HepG2 (cell line): ENCODE measurements around the gene NSMF. TPM values are rescaled to one million over a fixed set of nuclear protein-coding genes. Genes with fewer than 3 reads are reported as not detected.

Experiments
- ATAC-seq: fragments of 200-7000 bp; cut with Tn5 transposase; 3 replicates; pipeline ENCODE4 v1.9.1; 2020; ENCODE audit warnings: mild to moderate bottlenecking, moderate library complexity
- BruUV-seq: library from RNA; stranded (reverse); fragments of 400-500 nt; replicated peaks from 2 replicates; lab custom pipeline; 2021; lab: Mats Ljungman, UMichigan
- CTCF ChIA-PET: fragments of 300-600 bp; formaldehyde crosslinking; extraction: SDS; loops from one replicate; lab custom pipeline; 2021; ENCODE audit warnings: low total read pairs, inconsistent platforms, low intra/inter-chr PET ratio; lab: Yijun Ruan, JAX
- POLR2A ChIA-PET: fragments of 350-600 bp; sonication (Branson Sonifier 250); formaldehyde crosslinking; loops from one replicate; lab custom pipeline; 2020; ENCODE audit warnings: antibody characterized with exemption, inconsistent platforms; lab: Yijun Ruan, JAX
- DNase-seq: peaks from one replicate; pipeline ENCODE4 v3.0.0-alpha.2; 2015; ENCODE audit warnings: low spot score
- FAIRE-seq: peaks from 3 replicates; lab custom pipeline; 2011; peaks lifted over from hg19 to GRCh38; lab: Jason Lieb, UNC
- H2AFZ ChIP-seq: one replicate; pipeline ENCODE4 v1.6.1; 2011; ENCODE audit warnings: low read length, inconsistent platforms
- H3K27ac ChIP-seq: fragments of 300-600 bp; 3 replicates; pipeline ENCODE4 v1.8.0; 2011; ENCODE audit warnings: mixed run types, mild to moderate bottlenecking, mixed read lengths, low read length, inconsistent platforms; ENCODE audit not compliant: insufficient read depth; ENCODE audit errors: extremely low read length
- H3K27me3 ChIP-seq, 2 experiments: fragments of 200-600 bp in 1 of 2; 2 replicates in 1 of 2; 3 replicates in 1 of 2; pipeline versions ENCODE4 v1.6.0 to v1.8.0; 2011; ENCODE audit warnings: low read length in 2 of 2, mild to moderate bottlenecking in 2 of 2, moderate library complexity in 2 of 2, inconsistent platforms in 1 of 2; ENCODE audit not compliant: insufficient read depth in 2 of 2, control insufficient read depth in 1 of 2
- H3K36me3 ChIP-seq, 2 experiments: fragments of 200-600 bp in 1 of 2; replicated peaks in 1 of 2; 2 replicates in 1 of 2; 3 replicates in 1 of 2; pipeline versions ENCODE4 v1.5.1 to v1.8.0; 2011; ENCODE audit warnings: low read length in 2 of 2, inconsistent platforms in 1 of 2; ENCODE audit not compliant: insufficient read depth in 2 of 2, control insufficient read depth in 1 of 2
- H3K4me1 ChIP-seq: 2 replicates; pipeline ENCODE4 v1.5.1; 2012; ENCODE audit warnings: low read length, inconsistent platforms; ENCODE audit not compliant: insufficient read depth
- H3K4me2 ChIP-seq: 2 replicates; pipeline ENCODE4 v1.6.0; 2011; ENCODE audit warnings: low read depth, low read length, inconsistent platforms
- H3K4me3 ChIP-seq, 3 experiments: fragments of 200-600 bp in 1 of 3; sonication (generic), shearing (Covaris generic) in 1 of 3; replicated peaks in 1 of 3; 2 replicates each; pipeline ENCODE4 v1.5.1; 2011 to 2016; ENCODE audit warnings: low read length in 3 of 3, inconsistent platforms in 2 of 3, low read depth in 2 of 3, mild to moderate bottlenecking in 2 of 3, control low read depth in 1 of 3, mixed read lengths in 1 of 3; ENCODE audit not compliant: insufficient read depth in 1 of 3
- H3K79me2 ChIP-seq: one replicate; pipeline ENCODE4 v1.6.1; 2011; ENCODE audit warnings: low read length, inconsistent platforms; ENCODE audit not compliant: insufficient read depth
- H3K9ac ChIP-seq: 2 replicates; pipeline ENCODE4 v1.6.0; 2011; ENCODE audit warnings: mild to moderate bottlenecking, low read depth, low read length, inconsistent platforms; ENCODE audit not compliant: insufficient read depth
- H3K9me3 ChIP-seq: 2 replicates; pipeline ENCODE4 v1.5.1; 2012; ENCODE audit warnings: mild to moderate bottlenecking, low read length
- H4K20me1 ChIP-seq: 2 replicates; pipeline ENCODE4 v1.6.0; 2011; ENCODE audit warnings: inconsistent platforms, mild to moderate bottlenecking, low read length, moderate library complexity; ENCODE audit not compliant: insufficient read depth
- AGO2 ChIP-seq: fragments of 200-400 bp; formaldehyde crosslinking; optimal IDR thresholded peaks from 2 replicates; pipeline ENCODE3; 2017; ENCODE audit warnings: mild to moderate bottlenecking, low read depth, low read length, moderate library complexity
- DMAP1 ChIP-seq: IDR thresholded peaks from 2 replicates; pipeline ENCODE4 v1.6.1; 2016
- GATA4 ChIP-seq: sonication (generic); IDR thresholded peaks from 2 replicates; pipeline ENCODE4 v1.6.1; 2016; ENCODE audit warnings: antibody characterized with exemption, low read depth, borderline replicate concordance
- GZF1 ChIP-seq: sonication (generic); formaldehyde crosslinking; IDR thresholded peaks from 2 replicates; pipeline ENCODE4 v1.5.1; 2020; ENCODE audit warnings: mild to moderate bottlenecking, missing genetic modification reagents
- HNRNPUL1 ChIP-seq: fragments of 200-400 bp; formaldehyde crosslinking; IDR thresholded peaks from 2 replicates; pipeline ENCODE4 v1.6.1; 2017; ENCODE audit warnings: low read depth, mild to moderate bottlenecking, low read length, moderate library complexity
- MTA1 ChIP-seq: sonication (generic); formaldehyde crosslinking; IDR thresholded peaks from 2 replicates; pipeline ENCODE4 v1.4.0; 2020; ENCODE audit warnings: missing genetic modification reagents, mild to moderate bottlenecking, borderline replicate concordance
- MTF2 ChIP-seq: sonication (generic); formaldehyde crosslinking; IDR thresholded peaks from 2 replicates; pipeline ENCODE4 v1.5.0; 2020; ENCODE audit warnings: missing genetic modification reagents, borderline replicate concordance
- POLR2AphosphoS5 ChIP-seq: IDR thresholded peaks from 2 replicates; pipeline ENCODE4 v1.6.1; 2012; ENCODE audit warnings: low read depth, low read length
- RBFOX2 ChIP-seq: fragments of 200-400 bp; formaldehyde crosslinking; IDR thresholded peaks from 2 replicates; pipeline ENCODE4 v1.6.1; 2017; ENCODE audit warnings: low read depth, mild to moderate bottlenecking, low read length
- SRF ChIP-seq: IDR thresholded peaks from 2 replicates; pipeline ENCODE4 v1.6.1; 2011; ENCODE audit warnings: mild to moderate bottlenecking, low read depth, low read length, moderate library complexity
- TBX2 ChIP-seq: sonication (generic); formaldehyde crosslinking; IDR thresholded peaks from 2 replicates; pipeline ENCODE4 v1.5.0; 2020; ENCODE audit warnings: missing genetic modification reagents, mild to moderate bottlenecking, borderline replicate concordance
- ZNF468 ChIP-seq: sonication (generic); formaldehyde crosslinking; IDR thresholded peaks from 2 replicates; pipeline ENCODE4 v1.8.0; 2022; ENCODE audit warnings: mild to moderate bottlenecking, moderate library complexity, missing genetic modification reagents
- ZNF772 ChIP-seq: sonication (generic); formaldehyde crosslinking; IDR thresholded peaks from 2 replicates; pipeline ENCODE4 v1.5.0; 2020; ENCODE audit warnings: mild to moderate bottlenecking, missing genetic modification reagents
- WGBS: methylation state at CpG from one replicate; pipeline ENCODE4 v1.1.6; 2017; ENCODE audit warnings: low lambda C conversion rate; 5-methylcytosine and 5-hydroxymethylcytosine counted together
- in situ Hi-C: cut with HindIII; loops from 2 replicates; pipeline ENCODE4 v1.10.0; 2017; ENCODE audit warnings: low pct_unique_long_range_greater_than_20kb; ENCODE audit not compliant: extremely low pct_ligation_motif_present
- intact Hi-C: fragments of 100-400 bp; cut with micrococcal nuclease; formaldehyde crosslinking; loops from one replicate; pipeline ENCODE4 v1.10.0; 2022; ENCODE audit not compliant: unreplicated experiment
- polyA plus RNA-seq, 8 experiments: library from polyadenylated mRNA; depleted of rRNA in 3 of 8; stranded (reverse) in 7 of 8; unstranded in 1 of 8; fragments of >200 nt; fragmentation: Illumina TruSeq in 4 of 8; extraction: Trizol in 4 of 8; gene quantifications; 2 replicates each; pipeline versions ENCODE4 v1.2.1 to v1.2.3, GENCODE V29; 2011 to 2016; ENCODE audit warnings: low read depth in 4 of 8, missing spikeins in 1 of 8, mixed read lengths in 1 of 8; ENCODE audit not compliant: insufficient read depth in 1 of 8
- total RNA-seq, 5 experiments: library from RNA; depleted of rRNA; stranded (reverse); fragments of >200 nt; fragmentation: Illumina TruSeq; extraction: Trizol; gene quantifications; 2 replicates each; pipeline ENCODE4 v1.2.3, GENCODE V29; 2016; ENCODE audit warnings: low read depth in 1 of 5
- TF ChIP-seq, protein P1 (sequence below): sonication (generic); formaldehyde crosslinking; IDR thresholded peaks from 2 replicates; pipeline ENCODE4 v1.5.0; 2020; ENCODE audit warnings: mild to moderate bottlenecking, missing genetic modification reagents
- TF ChIP-seq, protein P2 (sequence below): sonication (generic); formaldehyde crosslinking; IDR thresholded peaks from 2 replicates; pipeline ENCODE4 v1.8.1; 2023; ENCODE audit warnings: mild to moderate bottlenecking, missing genetic modification reagents
- TF ChIP-seq, protein P3 (sequence below): fragments of 450-650 bp; IDR thresholded peaks from 2 replicates; pipeline ENCODE4 v1.6.1; 2016

The NSMF gene
- total and polyA plus RNA-seq, 2 of the 13 experiments (the other 11 are each of a cell fraction or from before 2014, with no cell fraction given), result 44.3 to 183 TPM

DNA sequence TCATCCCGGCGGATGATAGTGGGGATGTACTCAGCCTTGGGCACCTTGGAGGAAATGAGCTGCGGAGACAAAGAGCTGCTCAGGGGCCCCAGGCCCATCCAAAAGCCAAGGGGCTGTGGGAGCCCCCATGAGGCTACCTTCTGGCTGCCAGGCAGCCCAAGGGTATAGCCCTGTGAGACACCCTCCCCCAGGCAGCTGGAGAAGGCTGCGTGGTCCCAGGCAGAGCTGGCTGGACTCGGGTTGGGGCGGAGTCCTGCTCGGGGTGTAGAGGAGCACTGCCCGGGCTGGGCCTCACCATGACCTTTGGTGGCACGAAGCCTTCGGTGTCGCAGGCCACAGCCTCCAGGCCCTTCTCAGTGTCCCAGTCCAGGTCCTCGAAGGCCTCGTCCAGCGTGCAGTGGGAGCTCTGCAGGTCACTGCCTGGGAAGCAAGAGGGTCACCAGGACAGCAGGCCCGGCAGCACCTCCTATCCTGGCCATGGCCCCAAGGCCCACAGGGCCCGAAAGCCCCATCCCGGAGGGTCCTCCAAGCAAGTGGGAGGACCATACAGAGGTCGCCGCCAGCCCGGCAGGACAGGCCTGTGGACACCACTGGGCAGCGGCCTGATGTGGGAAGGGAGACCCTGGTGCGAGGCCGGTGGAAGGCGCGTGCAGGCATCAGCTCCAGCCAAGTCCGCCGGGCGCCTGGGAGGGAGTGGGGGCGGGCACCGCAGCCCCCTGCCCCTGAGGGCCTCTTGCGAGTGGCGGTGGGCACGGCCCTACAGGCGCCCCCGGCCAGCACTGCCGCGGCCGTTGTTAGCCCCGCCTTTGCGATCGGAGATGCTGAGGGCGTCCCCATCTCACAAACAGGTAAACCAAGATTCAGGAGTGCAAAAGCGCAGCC lies 6.1 kb downstream of the NSMF start:
- H3K36me3 ChIP-seq, result peaks cover 12 to 49% of the 10 kb centered on the region in 2 experiments
- H3K9me3 ChIP-seq, result no peaks in the 10 kb centered on the region
- no peak overlapping the region; a peak in 1 of 6 replicates for H3K4me3 ChIP-seq
- H2AFZ ChIP-seq, result no peak overlapping the region
- ATAC-seq, result no peak
- H3K27me3 ChIP-seq, result no peaks in the 10 kb centered on the region
- in situ Hi-C loops, result no loop called here
- no peak for FAIRE-seq
- H3K4me2 ChIP-seq, result no peak overlapping the region
- 95% methylated on average over 25 of the region's 43 CpGs for WGBS
- ChIA-PET POLR2A (interaction anchor here (0.6 kb wide), 1 partner anchor 82 kb away, joined by 3 read pairs; no protein-coding TSS in a partner anchor), CTCF (no interaction called here)
- H3K79me2 ChIP-seq, result peaks cover 22% of the 10 kb centered on the region
- H3K4me1 ChIP-seq, result peaks cover 63% of the 10 kb centered on the region
- no peak overlapping the region for H3K9ac ChIP-seq
- peaks cover 15% of the 10 kb centered on the region; the same call in 1 of the 2 replicates for H4K20me1 ChIP-seq
- DNase-seq, result no peak
- peak overlapping the region; percentile 34 for H3K27ac ChIP-seq
- intact Hi-C loops, result no loop called here
- BruUV-seq, result no TSS peak
- TF ChIP-seq MTF2 (CRISPR knock-in tag) (no peak), AGO2 (peak; percentile 61), SRF (no peak), HNRNPUL1 (no peak), TBX2 (CRISPR knock-in tag) (0 out of 2 replicates have a peak, but pooled peaks have one; percentile 41), GZF1 (CRISPR knock-in tag) (no peak), ZNF772 (CRISPR knock-in tag) (0 out of 2 replicates have a peak, but pooled peaks have one; percentile 13), ZNF468 (CRISPR knock-in tag) (no peak), RBFOX2 (peak; percentile 76), MTA1 (no peak), GATA4 (no peak), DMAP1 (CRISPR knock-in tag) (no peak), POLR2AphosphoS5 (peak; percentile 34; the same call in 1 of the 2 replicates)
- TF ChIP-seq, protein P1, sequence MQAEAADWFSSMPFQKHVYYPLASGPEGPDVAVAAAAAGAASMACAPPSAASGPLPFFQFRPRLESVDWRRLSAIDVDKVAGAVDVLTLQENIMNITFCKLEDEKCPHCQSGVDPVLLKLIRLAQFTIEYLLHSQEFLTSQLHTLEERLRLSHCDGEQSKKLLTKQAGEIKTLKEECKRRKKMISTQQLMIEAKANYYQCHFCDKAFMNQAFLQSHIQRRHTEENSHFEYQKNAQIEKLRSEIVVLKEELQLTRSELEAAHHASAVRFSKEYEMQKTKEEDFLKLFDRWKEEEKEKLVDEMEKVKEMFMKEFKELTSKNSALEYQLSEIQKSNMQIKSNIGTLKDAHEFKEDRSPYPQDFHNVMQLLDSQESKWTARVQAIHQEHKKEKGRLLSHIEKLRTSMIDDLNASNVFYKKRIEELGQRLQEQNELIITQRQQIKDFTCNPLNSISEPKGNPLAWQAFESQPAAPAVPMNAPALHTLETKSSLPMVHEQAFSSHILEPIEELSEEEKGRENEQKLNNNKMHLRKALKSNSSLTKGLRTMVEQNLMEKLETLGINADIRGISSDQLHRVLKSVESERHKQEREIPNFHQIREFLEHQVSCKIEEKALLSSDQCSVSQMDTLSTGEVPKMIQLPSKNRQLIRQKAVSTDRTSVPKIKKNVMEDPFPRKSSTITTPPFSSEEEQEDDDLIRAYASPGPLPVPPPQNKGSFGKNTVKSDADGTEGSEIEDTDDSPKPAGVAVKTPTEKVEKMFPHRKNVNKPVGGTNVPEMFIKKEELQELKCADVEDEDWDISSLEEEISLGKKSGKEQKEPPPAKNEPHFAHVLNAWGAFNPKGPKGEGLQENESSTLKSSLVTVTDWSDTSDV, result no peak
- TF ChIP-seq, protein P2, sequence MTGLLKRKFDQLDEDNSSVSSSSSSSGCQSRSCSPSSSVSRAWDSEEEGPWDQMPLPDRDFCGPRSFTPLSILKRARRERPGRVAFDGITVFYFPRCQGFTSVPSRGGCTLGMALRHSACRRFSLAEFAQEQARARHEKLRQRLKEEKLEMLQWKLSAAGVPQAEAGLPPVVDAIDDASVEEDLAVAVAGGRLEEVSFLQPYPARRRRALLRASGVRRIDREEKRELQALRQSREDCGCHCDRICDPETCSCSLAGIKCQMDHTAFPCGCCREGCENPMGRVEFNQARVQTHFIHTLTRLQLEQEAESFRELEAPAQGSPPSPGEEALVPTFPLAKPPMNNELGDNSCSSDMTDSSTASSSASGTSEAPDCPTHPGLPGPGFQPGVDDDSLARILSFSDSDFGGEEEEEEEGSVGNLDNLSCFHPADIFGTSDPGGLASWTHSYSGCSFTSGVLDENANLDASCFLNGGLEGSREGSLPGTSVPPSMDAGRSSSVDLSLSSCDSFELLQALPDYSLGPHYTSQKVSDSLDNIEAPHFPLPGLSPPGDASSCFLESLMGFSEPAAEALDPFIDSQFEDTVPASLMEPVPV, result no peak
- TF ChIP-seq, protein P3, sequence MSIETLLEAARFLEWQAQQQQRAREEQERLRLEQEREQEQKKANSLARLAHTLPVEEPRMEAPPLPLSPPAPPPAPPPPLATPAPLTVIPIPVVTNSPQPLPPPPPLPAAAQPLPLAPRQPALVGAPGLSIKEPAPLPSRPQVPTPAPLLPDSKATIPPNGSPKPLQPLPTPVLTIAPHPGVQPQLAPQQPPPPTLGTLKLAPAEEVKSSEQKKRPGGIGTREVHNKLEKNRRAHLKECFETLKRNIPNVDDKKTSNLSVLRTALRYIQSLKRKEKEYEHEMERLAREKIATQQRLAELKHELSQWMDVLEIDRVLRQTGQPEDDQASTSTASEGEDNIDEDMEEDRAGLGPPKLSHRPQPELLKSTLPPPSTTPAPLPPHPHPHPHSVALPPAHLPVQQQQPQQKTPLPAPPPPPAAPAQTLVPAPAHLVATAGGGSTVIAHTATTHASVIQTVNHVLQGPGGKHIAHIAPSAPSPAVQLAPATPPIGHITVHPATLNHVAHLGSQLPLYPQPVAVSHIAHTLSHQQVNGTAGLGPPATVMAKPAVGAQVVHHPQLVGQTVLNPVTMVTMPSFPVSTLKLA, result no peak
